ENCODE data around the gene NOS3. TPM values are rescaled to one million over a fixed set of nuclear protein-coding genes. Genes with fewer than 3 reads are reported as not detected.

The NOS3 gene
- polyA plus RNA-seq, 1 donor from 2014 or later = not detected

DNA sequence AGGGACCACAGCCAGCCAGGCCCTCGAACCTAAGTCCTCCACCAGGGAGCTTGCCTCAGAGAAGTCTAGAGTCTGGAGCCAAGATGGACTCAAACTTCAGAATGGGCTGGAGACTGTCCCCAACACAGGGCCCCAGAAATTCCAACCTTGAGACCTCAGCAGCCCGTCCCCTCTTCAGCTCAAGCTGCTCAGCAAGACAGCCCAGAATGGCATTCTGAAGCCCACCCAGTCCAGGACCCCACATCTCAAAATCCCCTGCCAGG lies 28.6 kb upstream of the NOS3 start:
- H2AFZ ChIP-seq (ENCODE audit: low read depth, low read length) = no peak overlapping the region
- H3K27me3 ChIP-seq (ENCODE audit: insufficient read depth, low read depth, low read length) = no peaks in the 10 kb centered on the region
- no peak overlapping the region for H3K4me2 ChIP-seq (ENCODE audit: low read length)
- H3K36me3 ChIP-seq (ENCODE audit: insufficient read depth, low read length) = no peaks in the 10 kb centered on the region
- H3K4me3 ChIP-seq (ENCODE audit: low read length) = no peak overlapping the region
- no peaks in the 10 kb centered on the region for H4K20me1 ChIP-seq (ENCODE audit: insufficient read depth)
- H3K9ac ChIP-seq (ENCODE audit: low read length) = peak overlapping the region; percentile 31
- no peaks in the 10 kb centered on the region for H3K9me3 ChIP-seq (ENCODE audit: low read length)
- peaks cover 1% of the 10 kb centered on the region for H3K79me2 ChIP-seq (replicated peaks; ENCODE audit: insufficient read depth, low read length)
- TF ChIP-seq POLR2AphosphoS5 (IDR thresholded peaks at IDR 0.05) (no peak), MXI1 (conservative IDR thresholded peaks at IDR 0.05; ENCODE audit: poor library complexity, severe bottlenecking) (no peak), RAD21 (conservative IDR thresholded peaks at IDR 0.05) (no peak), REST (IDR thresholded peaks at IDR 0.05; ENCODE audit: borderline replicate concordance) (no peak), EZH2 (IDR thresholded peaks at IDR 0.05; ENCODE audit: borderline replicate concordance, insufficient read depth, low read length, poor library complexity, severe bottlenecking) (no peak), CTCF (IDR thresholded peaks at IDR 0.05; ENCODE audit: poor library complexity, severe bottlenecking) (no peak), SMC3 (conservative IDR thresholded peaks at IDR 0.05; ENCODE audit: poor library complexity) (no peak), EP300 (conservative IDR thresholded peaks at IDR 0.05; ENCODE audit: poor library complexity, severe bottlenecking) (no peak), TAF1 (IDR thresholded peaks at IDR 0.05; ENCODE audit: low read depth) (no peak)
- no peaks in the 10 kb centered on the region for H3K9me2 ChIP-seq (ENCODE audit: insufficient read depth, low read length)
- no peak overlapping the region for H3K27ac ChIP-seq (ENCODE audit: low read length)
- no peaks in the 10 kb centered on the region for H3F3A ChIP-seq (ENCODE audit: insufficient read depth, low read length, poor library complexity, severe bottlenecking)

DNA sequence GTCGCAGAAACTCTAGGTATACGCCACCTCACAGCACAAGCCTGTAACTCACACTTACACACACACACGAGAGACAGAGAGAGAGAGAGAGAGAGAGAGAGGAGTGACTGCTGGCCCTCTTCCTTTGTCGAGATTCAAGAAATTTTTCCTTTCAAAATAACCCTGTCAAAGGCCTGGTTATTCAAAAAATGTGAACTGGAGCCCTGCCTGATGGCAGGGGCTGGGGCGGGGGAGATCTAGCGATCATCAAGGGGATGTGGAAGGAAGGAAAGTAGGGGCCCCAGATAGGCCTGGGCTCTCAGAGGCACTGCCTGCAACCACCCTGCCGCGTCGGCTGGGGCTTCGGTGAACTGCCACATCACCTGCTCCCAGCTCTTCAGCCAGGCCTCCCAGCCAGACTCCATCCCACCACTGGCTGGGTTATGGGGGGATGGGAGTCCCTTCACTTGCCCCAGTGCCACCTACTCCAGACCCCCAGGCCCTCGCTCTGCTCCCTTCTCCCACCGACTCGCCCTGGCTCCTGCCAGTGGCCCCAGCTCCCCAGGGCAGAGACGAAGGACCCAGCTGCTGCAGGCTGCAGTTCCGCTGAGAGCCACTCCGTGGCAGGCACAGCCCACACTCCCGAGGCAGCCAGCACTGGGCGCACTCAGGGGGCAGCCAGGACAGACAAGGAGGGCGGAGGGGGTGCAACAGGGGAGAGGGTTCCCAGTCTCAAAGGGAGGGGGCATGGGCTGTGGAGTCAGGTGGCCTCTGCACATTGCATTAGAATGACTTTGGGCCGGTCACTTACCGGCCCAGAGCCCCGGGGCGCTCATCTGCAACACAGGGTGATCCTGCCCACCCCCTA lies 28.0 kb upstream of the NOS3 start:
- H3K9me3 ChIP-seq (ENCODE audit: low read length) = no peaks in the 10 kb centered on the region
- no peaks in the 10 kb centered on the region for H4K20me1 ChIP-seq (ENCODE audit: insufficient read depth)
- no peak overlapping the region for H3K4me3 ChIP-seq (ENCODE audit: low read length)
- H2AFZ ChIP-seq (ENCODE audit: low read depth, low read length) = no peak overlapping the region
- no peak overlapping the region for H3K4me2 ChIP-seq (ENCODE audit: low read length)
- H3K36me3 ChIP-seq (ENCODE audit: insufficient read depth, low read length) = no peaks in the 10 kb centered on the region
- no peak overlapping the region for H3K27ac ChIP-seq (ENCODE audit: low read length)
- no peaks in the 10 kb centered on the region for H3K27me3 ChIP-seq (ENCODE audit: insufficient read depth, low read depth, low read length)
- H3K79me2 ChIP-seq (replicated peaks; ENCODE audit: insufficient read depth, low read length) = peaks cover 3% of the 10 kb centered on the region
- TF ChIP-seq TAF1 (IDR thresholded peaks at IDR 0.05; ENCODE audit: low read depth) (no peak), CTCF (IDR thresholded peaks at IDR 0.05; ENCODE audit: poor library complexity, severe bottlenecking) (peak; percentile 91), REST (IDR thresholded peaks at IDR 0.05; ENCODE audit: borderline replicate concordance) (no peak), RAD21 (conservative IDR thresholded peaks at IDR 0.05) (peak; percentile 91), POLR2AphosphoS5 (IDR thresholded peaks at IDR 0.05) (no peak), MXI1 (conservative IDR thresholded peaks at IDR 0.05; ENCODE audit: poor library complexity, severe bottlenecking) (no peak), SMC3 (conservative IDR thresholded peaks at IDR 0.05; ENCODE audit: poor library complexity) (peak; percentile 90)
- H3K9ac ChIP-seq (ENCODE audit: low read length) = peak overlapping the region; percentile 31
- H3K9me2 ChIP-seq (ENCODE audit: insufficient read depth, low read length) = no peaks in the 10 kb centered on the region
- no peaks in the 10 kb centered on the region for H3F3A ChIP-seq (ENCODE audit: insufficient read depth, low read length, poor library complexity, severe bottlenecking)
